Neuronal stem cell (in vitro differentiated cells): ENCODE measurements around the gene CACNA1C.

Source experiments
- DNase-seq: peaks from one replicate; pipeline ENCODE4 v3.0.0-alpha.2; 2013; ENCODE audit warnings: low spot score
- H2AFZ ChIP-seq: one replicate; pipeline ENCODE4 v1.6.1; 2013; ENCODE audit warnings: mild to moderate bottlenecking, low read length, inconsistent platforms
- H2AK5ac ChIP-seq: 2 replicates; pipeline ENCODE4 v1.6.1; 2013; ENCODE audit warnings: low read depth, mild to moderate bottlenecking, inconsistent platforms, low read length, moderate library complexity, mixed read lengths
- H2BK120ac ChIP-seq: 2 replicates; pipeline ENCODE4 v1.6.1; 2013; ENCODE audit warnings: low read depth, mild to moderate bottlenecking, inconsistent platforms, low read length, moderate library complexity, mixed read lengths
- H2BK12ac ChIP-seq: one replicate; pipeline ENCODE4 v1.6.1; 2013; ENCODE audit warnings: low read length, inconsistent platforms
- H2BK15ac ChIP-seq: 2 replicates; pipeline ENCODE4 v1.6.1; 2013; ENCODE audit warnings: mild to moderate bottlenecking, low read length, inconsistent platforms, mixed read lengths
- H2BK5ac ChIP-seq: one replicate; pipeline ENCODE4 v1.6.1; 2013; ENCODE audit warnings: inconsistent platforms, mild to moderate bottlenecking, low read length, moderate library complexity
- H3K14ac ChIP-seq: one replicate; pipeline ENCODE4 v1.6.1; 2013; ENCODE audit warnings: low read length, inconsistent platforms
- H3K18ac ChIP-seq: 2 replicates; pipeline ENCODE4 v1.6.1; 2013; ENCODE audit warnings: low read length, inconsistent platforms
- H3K23ac ChIP-seq: 2 replicates; pipeline ENCODE4 v1.6.1; 2013; ENCODE audit warnings: low read depth, mild to moderate bottlenecking, mixed read lengths, low read length, inconsistent platforms; ENCODE audit not compliant: poor library complexity
- H3K27ac ChIP-seq: replicated peaks from 3 replicates; pipeline ENCODE4 v1.5.1; 2013; ENCODE audit warnings: low read length, inconsistent platforms
- H3K27me3 ChIP-seq, 3 experiments: 2 replicates each; pipeline ENCODE4 v1.6.1; 2013; ENCODE audit warnings: low read length in 3 of 3, mild to moderate bottlenecking in 2 of 3, inconsistent platforms in 1 of 3, low read depth in 1 of 3, mixed read lengths in 1 of 3, moderate library complexity in 1 of 3; ENCODE audit not compliant: control insufficient read depth in 3 of 3, insufficient read depth in 3 of 3
- H3K36me3 ChIP-seq, 2 donors: replicated peaks in 1 of 2; 2 replicates each; pipeline ENCODE4 v1.6.1; 2013; ENCODE audit warnings: low read length in 2 of 2; ENCODE audit not compliant: control insufficient read depth in 2 of 2, insufficient read depth in 2 of 2
- H3K4ac ChIP-seq: 2 replicates; pipeline ENCODE4 v1.6.1; 2013; ENCODE audit warnings: inconsistent platforms, mild to moderate bottlenecking, low read length, moderate library complexity
- H3K4me1 ChIP-seq, 2 donors: 1 replicate in 1 of 2; 2 replicates in 1 of 2; pipeline ENCODE4 v1.6.1; 2013; ENCODE audit warnings: low read length in 2 of 2, low read depth in 1 of 2; ENCODE audit not compliant: control insufficient read depth in 2 of 2, insufficient read depth in 1 of 2
- H3K4me2 ChIP-seq: one replicate; pipeline ENCODE4 v1.6.1; 2013; ENCODE audit warnings: mild to moderate bottlenecking, low read length, inconsistent platforms; ENCODE audit not compliant: insufficient read depth, poor library complexity, severe bottlenecking
- H3K4me3 ChIP-seq, 2 donors: 2 replicates each; pipeline ENCODE4 v1.5.1; 2013; ENCODE audit warnings: low read length in 2 of 2, mild to moderate bottlenecking in 2 of 2, inconsistent platforms in 1 of 2, moderate library complexity in 1 of 2
- H3K79me1 ChIP-seq: one replicate; pipeline ENCODE4 v1.6.1; 2013; ENCODE audit warnings: low read depth, mild to moderate bottlenecking, inconsistent platforms, low read length, moderate library complexity
- H3K9ac ChIP-seq: one replicate; pipeline ENCODE4 v1.6.1; 2013; ENCODE audit warnings: mild to moderate bottlenecking, low read depth, low read length, inconsistent platforms; ENCODE audit not compliant: poor library complexity
- H3K9me3 ChIP-seq, 2 donors: replicated peaks in 1 of 2; 2 replicates each; pipeline versions ENCODE3 to v1.6.1; 2013; ENCODE audit warnings: low read length in 2 of 2, mild to moderate bottlenecking in 2 of 2, inconsistent platforms in 1 of 2, low read depth in 1 of 2, mixed read lengths in 1 of 2, moderate library complexity in 1 of 2; ENCODE audit not compliant: control insufficient read depth in 2 of 2, insufficient read depth in 1 of 2
- H4K8ac ChIP-seq: one replicate; pipeline ENCODE4 v1.6.1; 2013; ENCODE audit warnings: low read depth, mild to moderate bottlenecking, inconsistent platforms, low read length, moderate library complexity
- H4K91ac ChIP-seq: one replicate; pipeline ENCODE4 v1.6.1; 2013; ENCODE audit warnings: low read length, low read depth, mild to moderate bottlenecking, inconsistent platforms; ENCODE audit not compliant: poor library complexity
- WGBS, 2 donors: extraction: QIAGEN DNeasy Blood & Tissue Kit; methylation state at CpG; one replicate each; pipeline ENCODE4 v1.1.7; 2013; ENCODE audit warnings: missing lambda C conversion rate in 2 of 2, mixed read lengths in 1 of 2; ENCODE audit not compliant: insufficient read length in 2 of 2, insufficient replicate concordance in 1 of 2; ENCODE audit errors: extremely low coverage in 2 of 2; 5-methylcytosine and 5-hydroxymethylcytosine counted together

CACNA1C gene

GRCh38 chr12:2284857-2285256 lies 232.1 kb downstream of the CACNA1C start:
- Histone ChIP-seq H3K27ac (no peak overlapping the region), H3K18ac (no peak overlapping the region), H3K4me1 (peaks cover 0 to 3% of the 10 kb centered on the region in 2 donors), H4K91ac (no peak overlapping the region), H2BK5ac (no peak overlapping the region), H3K23ac (no peak overlapping the region), H3K79me1 (no peaks in the 10 kb centered on the region), H2AFZ (peak overlapping the region; percentile 75), H2BK120ac (no peak overlapping the region), H3K9ac (no peak overlapping the region), H3K4ac (no peak overlapping the region), H3K4me2 (no peak overlapping the region), H4K8ac (no peak overlapping the region), H3K14ac (no peak overlapping the region), H2BK15ac (no peak overlapping the region), H2BK12ac (no peak overlapping the region), H3K4me3 (no peak overlapping the region), H3K9me3 (no peaks in the 10 kb centered on the region), H2AK5ac (no peak overlapping the region), H3K36me3 (no peaks in the 10 kb centered on the region), H3K27me3 (peaks cover 0 to 7% (median 0%) of the 10 kb centered on the region in 3 experiments)
- no CpG with 5 or more reads among the region's 8 CpGs for WGBS, 2 donors
- peak; percentile 59 for DNase-seq

DNA sequence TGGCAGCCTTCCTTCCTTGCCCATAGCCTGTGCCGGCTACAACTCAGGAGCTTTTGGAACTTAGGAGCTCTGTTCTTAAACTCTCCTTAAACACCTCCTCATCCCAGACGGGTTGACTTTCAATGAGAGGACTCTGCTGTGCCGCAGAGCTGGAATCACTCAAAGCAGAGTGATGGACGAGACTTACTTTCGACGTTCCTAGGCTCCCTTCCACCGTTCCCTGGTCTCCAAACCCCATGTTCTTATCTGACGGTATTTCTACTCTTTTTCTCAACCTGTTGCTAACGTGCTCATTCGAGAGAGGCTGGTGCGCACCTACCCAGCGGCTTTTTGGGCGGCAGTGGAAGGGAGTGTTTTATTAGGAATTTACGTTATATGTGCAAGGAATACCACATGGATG lies 232.7 kb downstream of the CACNA1C start:
- Histone ChIP-seq H2BK120ac (no peak overlapping the region), H3K36me3 (no peaks in the 10 kb centered on the region), H3K4ac (no peak overlapping the region), H2AK5ac (no peak overlapping the region), H2BK15ac (no peak overlapping the region), H3K27me3 (peaks cover 0 to 7% (median 0%) of the 10 kb centered on the region in 3 experiments), H3K4me1 (peaks cover 0 to 3% of the 10 kb centered on the region in 2 donors), H3K4me2 (no peak overlapping the region), H3K9ac (no peak overlapping the region), H2AFZ (no peak overlapping the region), H3K23ac (no peak overlapping the region), H2BK12ac (no peak overlapping the region), H3K18ac (no peak overlapping the region), H3K27ac (no peak overlapping the region), H4K8ac (no peak overlapping the region), H3K4me3 (no peak overlapping the region), H2BK5ac (no peak overlapping the region), H3K9me3 (no peaks in the 10 kb centered on the region), H4K91ac (no peak overlapping the region), H3K79me1 (no peaks in the 10 kb centered on the region), H3K14ac (no peak overlapping the region)
- no peak for DNase-seq
- WGBS, 2 donors = no CpG with 5 or more reads among the region's 14 CpGs

DNA sequence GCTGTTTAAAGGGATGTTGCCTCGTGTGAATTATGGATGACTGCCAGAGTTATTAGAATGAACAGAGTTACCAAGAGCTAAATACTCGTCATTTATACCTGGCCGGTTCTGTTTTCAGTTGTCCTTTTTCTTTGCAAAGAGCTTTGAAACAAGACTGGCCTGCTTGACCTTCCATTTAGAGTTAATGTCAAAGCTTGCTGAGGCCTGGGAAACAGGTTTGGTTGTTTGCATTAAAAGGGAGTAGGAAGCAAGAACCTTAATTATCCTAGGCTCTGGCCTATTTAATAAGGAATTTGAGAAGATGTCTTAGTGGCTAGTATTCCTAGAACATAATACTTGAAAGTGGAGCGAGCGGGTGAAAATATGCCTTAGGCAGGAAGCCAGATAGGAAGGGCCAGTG lies 233.3 kb downstream of the CACNA1C start:
- no peak overlapping the region for H4K8ac ChIP-seq
- no peak overlapping the region for H3K4me3 ChIP-seq
- no peak overlapping the region for H3K4ac ChIP-seq
- no peak overlapping the region for H3K23ac ChIP-seq
- no peak for DNase-seq
- peaks cover 0 to 7% (median 0%) of the 10 kb centered on the region in 3 experiments for H3K27me3 ChIP-seq
- no peak overlapping the region for H2BK15ac ChIP-seq
- no peak overlapping the region for H2BK12ac ChIP-seq
- H3K27ac ChIP-seq = no peak overlapping the region
- H2BK5ac ChIP-seq = no peak overlapping the region
- no peak overlapping the region for H3K4me2 ChIP-seq
- H2BK120ac ChIP-seq = no peak overlapping the region
- H3K18ac ChIP-seq = no peak overlapping the region
- no peak overlapping the region for H3K14ac ChIP-seq
- no peak overlapping the region for H2AFZ ChIP-seq
- no peaks in the 10 kb centered on the region for H3K36me3 ChIP-seq
- H3K9ac ChIP-seq = no peak overlapping the region
- H3K9me3 ChIP-seq = no peaks in the 10 kb centered on the region
- H4K91ac ChIP-seq = no peak overlapping the region
- no CpG with 5 or more reads among the region's 5 CpGs for WGBS, 2 donors
- H3K79me1 ChIP-seq = no peaks in the 10 kb centered on the region
- peaks cover 0 to 3% of the 10 kb centered on the region in 2 donors for H3K4me1 ChIP-seq
- H2AK5ac ChIP-seq = no peak overlapping the region

DNA sequence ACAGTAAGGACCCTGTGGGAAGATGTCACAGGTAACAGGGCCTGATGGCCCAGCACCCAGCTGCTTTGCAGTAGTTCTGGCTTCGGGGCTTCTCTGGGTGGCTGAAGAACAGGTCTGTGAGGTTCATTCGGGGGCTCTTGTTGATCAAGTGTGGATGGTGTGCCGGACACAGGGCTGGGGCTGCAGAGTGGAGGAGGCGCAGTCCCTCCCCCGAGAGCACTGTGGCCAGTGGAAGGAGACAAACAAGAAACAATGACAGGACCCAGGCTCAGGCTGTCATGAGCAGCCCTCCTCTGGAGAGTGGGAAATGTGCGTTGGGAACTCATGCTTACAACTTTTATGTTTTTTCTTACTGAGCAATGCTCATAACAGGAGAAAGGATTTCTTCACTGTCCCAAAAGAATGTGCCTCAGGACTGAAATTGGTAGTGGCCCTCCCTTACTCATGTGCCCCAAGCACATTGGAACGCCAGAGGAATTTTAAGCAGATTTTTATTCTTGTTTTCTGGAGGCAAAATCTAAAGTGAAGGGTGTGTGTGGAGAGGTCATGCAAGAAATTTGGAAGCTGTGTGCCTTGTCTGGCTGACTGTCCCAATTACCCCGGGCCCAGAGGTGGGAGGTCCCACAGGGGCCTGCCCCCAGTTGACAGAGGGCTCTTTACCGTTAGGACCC lies 233.8 kb downstream of the CACNA1C start:
- Histone ChIP-seq H3K4me3 (no peak overlapping the region), H2AK5ac (no peak overlapping the region), H3K27ac (no peak overlapping the region), H3K9me3 (no peaks in the 10 kb centered on the region), H3K36me3 (no peaks in the 10 kb centered on the region), H3K9ac (no peak overlapping the region), H2AFZ (no peak overlapping the region), H3K27me3 (peaks cover 0 to 7% (median 0%) of the 10 kb centered on the region in 3 experiments), H4K8ac (no peak overlapping the region), H3K4me2 (no peak overlapping the region), H3K18ac (no peak overlapping the region), H3K23ac (no peak overlapping the region), H4K91ac (no peak overlapping the region), H3K79me1 (no peaks in the 10 kb centered on the region), H3K4ac (no peak overlapping the region), H2BK12ac (no peak overlapping the region), H2BK5ac (no peak overlapping the region), H3K14ac (no peak overlapping the region), H2BK120ac (no peak overlapping the region), H3K4me1 (peaks cover 0 to 3% of the 10 kb centered on the region in 2 donors), H2BK15ac (no peak overlapping the region)
- WGBS, 2 donors = no CpG with 5 or more reads among the region's 9 CpGs
- no peak for DNase-seq
